BJ (cell line): Measurements from ENCODE around the gene EPHA6. TPM values are rescaled to one million over a fixed set of nuclear protein-coding genes. Genes with fewer than 3 reads are reported as not detected.

Experiments
- CTCF ChIA-PET: fragments of 350-600 bp; formaldehyde crosslinking; extraction: SDS; loops from one replicate; lab custom pipeline; 2021; ENCODE audit warnings: antibody characterized with exemption, inconsistent platforms; lab: Yijun Ruan, JAX
- POLR2A ChIA-PET: fragments of 300-600 bp; sonication (Branson Sonifier 250); formaldehyde crosslinking; extraction: SDS; loops from one replicate; lab custom pipeline; 2021; ENCODE audit warnings: antibody characterized with exemption; lab: Charles Lee
- DNase-seq: peaks from one replicate; pipeline ENCODE4 v3.0.0-alpha.2; 2011; ENCODE audit warnings: low read depth
- H3K27me3 ChIP-seq: 2 replicates; pipeline ENCODE4 v1.6.0; 2011; ENCODE audit warnings: low read length; ENCODE audit not compliant: control insufficient read depth, insufficient read depth
- H3K36me3 ChIP-seq: 2 replicates; pipeline ENCODE4 v1.5.1; 2011; ENCODE audit warnings: low read length; ENCODE audit not compliant: control insufficient read depth, insufficient read depth
- H3K4me3 ChIP-seq: 2 replicates; pipeline ENCODE4 v1.5.1; 2011; ENCODE audit warnings: low read depth, mild to moderate bottlenecking, control low read depth, low read length
- polyA plus RNA-seq: library from polyadenylated mRNA; depleted of rRNA; stranded (reverse); fragments of >200 nt; gene quantifications from 2 replicates; pipeline ENCODE4 v1.2.3, GENCODE V29; 2011
- TF ChIP-seq, protein P1 (sequence below): IDR thresholded peaks from 2 replicates; pipeline ENCODE4 v1.5.1; 2011; ENCODE audit warnings: low read depth, mild to moderate bottlenecking, control low read depth, inconsistent platforms, low read length, moderate library complexity; ENCODE audit not compliant: insufficient read depth

Gene EPHA6
- polyA plus RNA-seq, 1 experiment = not detected

DNA sequence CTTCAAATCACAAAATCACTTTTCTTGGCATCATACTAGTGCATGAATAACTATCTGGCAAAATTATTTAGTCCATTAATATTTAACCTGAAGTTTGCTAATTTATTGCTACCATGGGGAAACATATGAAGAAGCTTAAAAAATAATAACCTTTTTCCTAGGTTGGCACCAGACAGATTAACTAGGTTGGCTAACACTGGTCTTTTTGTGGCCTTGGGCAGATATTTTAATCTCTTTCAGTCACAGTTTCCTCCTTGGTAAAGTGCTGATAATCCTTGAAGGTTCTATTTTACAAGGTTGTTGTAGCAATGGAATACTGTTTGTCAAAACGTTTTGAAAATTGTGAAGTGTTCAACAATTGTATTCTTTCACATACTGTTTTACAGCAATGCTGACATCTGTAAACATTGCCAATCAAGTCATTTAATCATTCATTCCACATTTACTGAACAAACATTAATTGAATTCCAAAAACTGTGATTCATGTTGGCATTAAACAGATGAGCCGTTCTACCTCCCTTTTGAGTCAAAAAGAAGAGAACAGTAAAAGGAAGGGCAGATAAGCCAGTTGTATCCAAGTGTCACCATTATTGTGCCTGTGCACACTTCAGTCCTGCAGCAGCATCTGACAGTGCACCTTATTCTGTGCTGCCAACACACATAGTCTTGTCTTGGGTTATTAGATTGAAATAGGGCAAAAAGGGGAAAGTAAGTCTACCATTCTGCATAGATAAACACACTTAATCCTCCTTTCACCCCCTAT, 21.9 kb downstream of the EPHA6 start:
- no peak for DNase-seq
- Histone ChIP-seq H3K4me3 (no peak overlapping the region), H3K27me3 (no peaks in the 10 kb centered on the region), H3K36me3 (no peaks in the 10 kb centered on the region)
- ChIA-PET CTCF (no interaction called here), POLR2A (no interaction called here)
- TF ChIP-seq, protein P1, sequence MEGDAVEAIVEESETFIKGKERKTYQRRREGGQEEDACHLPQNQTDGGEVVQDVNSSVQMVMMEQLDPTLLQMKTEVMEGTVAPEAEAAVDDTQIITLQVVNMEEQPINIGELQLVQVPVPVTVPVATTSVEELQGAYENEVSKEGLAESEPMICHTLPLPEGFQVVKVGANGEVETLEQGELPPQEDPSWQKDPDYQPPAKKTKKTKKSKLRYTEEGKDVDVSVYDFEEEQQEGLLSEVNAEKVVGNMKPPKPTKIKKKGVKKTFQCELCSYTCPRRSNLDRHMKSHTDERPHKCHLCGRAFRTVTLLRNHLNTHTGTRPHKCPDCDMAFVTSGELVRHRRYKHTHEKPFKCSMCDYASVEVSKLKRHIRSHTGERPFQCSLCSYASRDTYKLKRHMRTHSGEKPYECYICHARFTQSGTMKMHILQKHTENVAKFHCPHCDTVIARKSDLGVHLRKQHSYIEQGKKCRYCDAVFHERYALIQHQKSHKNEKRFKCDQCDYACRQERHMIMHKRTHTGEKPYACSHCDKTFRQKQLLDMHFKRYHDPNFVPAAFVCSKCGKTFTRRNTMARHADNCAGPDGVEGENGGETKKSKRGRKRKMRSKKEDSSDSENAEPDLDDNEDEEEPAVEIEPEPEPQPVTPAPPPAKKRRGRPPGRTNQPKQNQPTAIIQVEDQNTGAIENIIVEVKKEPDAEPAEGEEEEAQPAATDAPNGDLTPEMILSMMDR = no peak

DNA sequence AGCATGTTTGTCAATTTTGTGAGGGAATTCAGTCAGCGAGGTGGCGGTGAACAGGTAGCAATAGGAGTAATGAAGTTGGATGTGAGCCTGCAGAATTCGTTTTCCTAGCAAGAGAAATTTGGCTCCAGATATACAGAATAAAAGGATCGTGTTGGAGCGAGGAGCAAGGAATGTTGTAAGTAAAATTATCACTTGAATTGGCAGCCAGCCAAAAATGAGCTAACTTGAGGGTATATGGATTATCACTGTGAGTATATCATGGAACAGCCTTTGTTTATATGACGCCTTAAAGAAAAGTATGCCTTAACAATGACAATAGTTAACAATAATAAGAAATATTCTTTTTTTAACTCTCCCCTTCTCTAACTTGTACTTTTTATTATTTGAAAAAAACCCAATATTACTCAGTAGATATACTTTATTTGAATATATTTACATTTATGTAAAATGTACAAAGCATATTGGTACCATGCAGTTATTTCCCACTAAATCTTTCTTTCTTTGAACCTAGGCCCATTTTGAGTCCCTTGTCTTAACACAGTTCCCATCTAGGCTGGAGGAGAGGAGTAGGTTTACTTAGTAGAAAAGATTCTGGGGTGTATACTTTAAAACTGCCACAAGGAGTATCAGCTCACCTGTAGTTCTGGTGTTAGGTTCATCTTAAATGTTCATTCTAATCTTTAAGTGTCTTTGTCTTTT, 29.3 kb downstream of the EPHA6 start:
- ChIA-PET CTCF (no interaction called here), POLR2A (no interaction called here)
- TF ChIP-seq, protein P1 = no peak
- Histone ChIP-seq H3K36me3 (no peaks in the 10 kb centered on the region), H3K4me3 (no peak overlapping the region), H3K27me3 (no peaks in the 10 kb centered on the region)
- no peak for DNase-seq

DNA sequence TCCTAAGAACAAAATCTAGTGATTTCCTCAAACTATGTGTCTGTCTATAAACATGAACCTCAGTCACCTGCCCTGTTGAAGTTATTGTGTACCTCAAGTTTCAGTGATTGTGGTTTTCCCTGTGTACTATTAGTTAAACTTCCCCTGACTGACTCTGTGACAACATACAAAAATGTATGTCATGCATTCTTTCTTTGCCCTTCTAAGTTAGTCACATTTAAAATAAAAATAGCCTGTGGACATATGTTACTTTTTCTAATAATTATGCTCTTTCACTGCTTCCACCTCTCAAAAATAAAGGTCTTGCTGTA, 29.8 kb downstream of the EPHA6 start:
- POLR2A ChIA-PET = no interaction called here
- Histone ChIP-seq H3K4me3 (no peak overlapping the region), H3K27me3 (no peaks in the 10 kb centered on the region), H3K36me3 (no peaks in the 10 kb centered on the region)
- TF ChIP-seq, protein P1 = no peak
- no peak for DNase-seq
- CTCF ChIA-PET = no interaction called here

DNA sequence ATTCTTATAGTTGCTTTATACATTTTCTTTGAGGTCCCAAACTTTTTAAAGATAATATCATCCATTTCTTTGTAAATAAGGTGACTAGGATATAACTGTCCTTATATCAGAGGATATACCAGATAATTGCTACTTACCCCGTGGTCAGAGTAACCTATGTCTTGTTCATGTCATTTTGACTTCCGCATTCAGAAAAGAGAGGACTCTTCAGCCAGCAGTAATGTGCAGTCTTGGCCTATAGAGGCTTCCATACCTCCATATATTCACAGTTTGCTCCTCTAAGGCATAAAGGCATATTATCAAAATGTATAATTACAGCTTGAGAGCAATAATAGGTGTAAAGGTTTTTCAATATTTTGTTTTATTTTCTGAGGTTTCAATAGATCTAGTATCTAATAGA, 38.5 kb downstream of the EPHA6 start:
- H3K27me3 ChIP-seq = no peaks in the 10 kb centered on the region
- no peak overlapping the region for H3K4me3 ChIP-seq
- ChIA-PET CTCF (interaction anchor here (0.6 kb wide), 1 partner anchor 705 kb away, joined by 3 read pairs; no protein-coding TSS in a partner anchor), POLR2A (no interaction called here)
- no peak for DNase-seq
- TF ChIP-seq, protein P1 = no peak
- no peaks in the 10 kb centered on the region for H3K36me3 ChIP-seq

DNA sequence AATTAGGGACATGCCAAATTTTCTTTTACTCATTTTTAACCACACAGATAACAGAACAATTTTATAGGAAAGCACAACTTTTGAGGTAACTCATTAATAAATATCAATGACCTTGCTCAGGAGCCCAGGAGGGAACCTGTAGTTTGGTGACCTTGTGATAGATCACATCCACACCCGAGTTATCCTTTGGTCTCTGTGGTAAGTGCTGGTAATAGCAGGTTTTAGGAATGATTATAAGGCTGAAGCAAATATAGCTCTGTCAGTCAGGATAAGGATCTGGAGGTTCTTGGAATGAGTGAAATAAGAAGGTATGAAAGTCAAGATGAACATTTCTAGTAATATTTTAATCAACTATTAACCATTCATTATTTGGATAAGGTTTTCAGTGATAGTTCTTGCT, 46.5 kb downstream of the EPHA6 start:
- POLR2A ChIA-PET = no interaction called here

More for the DNA sequence above, 46.5 kb downstream of the EPHA6 start:
- DNase-seq = no peak
- no peak overlapping the region for H3K4me3 ChIP-seq
- CTCF ChIA-PET = no interaction called here
- no peaks in the 10 kb centered on the region for H3K36me3 ChIP-seq
- H3K27me3 ChIP-seq = no peaks in the 10 kb centered on the region
- TF ChIP-seq, protein P1 = no peak
